Spleen (tissue), 7 donors: ENCODE measurements around the gene TSSC4.

Experiments used
- CTCF ChIP-seq, 11 experiments: fragments of 200-600 bp in 7 of 11; fragments of 450-650 bp in 4 of 11; sonication (generic) in 4 of 11; IDR thresholded peaks in 8 of 11; conservative IDR thresholded peaks in 3 of 11; 1 replicate in 7 of 11; 2 replicates in 4 of 11; pipeline versions ENCODE4 v1.4.0 to v1.8.0; 2016 to 2021; ENCODE audit warnings: antibody characterized with exemption in 11 of 11, inconsistent platforms in 4 of 11, mild to moderate bottlenecking in 1 of 11
- POLR2A ChIP-seq, 3 donors: fragments of 450-650 bp; IDR thresholded peaks; one replicate each; pipeline ENCODE4 v1.5.1; 2017; ENCODE audit warnings: antibody characterized with exemption in 3 of 3, mild to moderate bottlenecking in 1 of 3
- POLR2AphosphoS5 ChIP-seq, 3 donors: sonication (generic); formaldehyde crosslinking; IDR thresholded peaks; one replicate each; pipeline ENCODE4 v1.5.1; 2017; ENCODE audit warnings: antibody characterized with exemption in 3 of 3
- donor health status: DM: no; HTN: no; CAD: no; lungs with moderate emphysema.
- donor health status: DM: no; HTN: no; CAD: no.
- donor health status: DM: no; HTN: no; CAD: no.

- TF ChIP-seq CTCF (IDR thresholded peaks at IDR 0.05 in 8 of 11, conservative IDR thresholded peaks at IDR 0.05 in 3 of 11) (no peak), POLR2A (IDR thresholded peaks at IDR 0.05) (no peak), POLR2AphosphoS5 (IDR thresholded peaks at IDR 0.05) (no peak)
Measured at GRCh38 chr11:2435288-2436012, 34.9 kb downstream of the TSSC4 start.
